Nephron progenitor cell (in vitro differentiated cells): Measurements from ENCODE around the gene ZPBP2.

Experiments used
- DNase-seq: peaks from one replicate; pipeline ENCODE4 v3.0.0; 2021
- H3K27ac Mint-ChIP-seq: 2 replicates; pipeline ENCODE4 v1.8.0; 2021; ENCODE audit warnings: mild to moderate bottlenecking, moderate library complexity, mixed read lengths
- H3K27me3 Mint-ChIP-seq: 2 replicates; pipeline ENCODE4 v1.8.0; 2021; ENCODE audit warnings: mild to moderate bottlenecking, low read depth, mixed read lengths; ENCODE audit not compliant: poor library complexity
- H3K36me3 Mint-ChIP-seq: 2 replicates; pipeline ENCODE4 v1.8.0; 2021; ENCODE audit warnings: low read depth, mixed read lengths
- H3K4me1 Mint-ChIP-seq: 2 replicates; pipeline ENCODE4 v1.8.0; 2021; ENCODE audit warnings: mixed read lengths
- H3K4me3 Mint-ChIP-seq: 2 replicates; pipeline ENCODE4 v1.8.0; 2021; ENCODE audit warnings: mild to moderate bottlenecking, moderate library complexity, mixed read lengths
- H3K9me3 Mint-ChIP-seq: 2 replicates; pipeline ENCODE4 v1.8.0; 2021; ENCODE audit warnings: mild to moderate bottlenecking, moderate library complexity, mixed read lengths
- TF ChIP-seq, protein P1 (sequence below): fragments of 200-600 bp; sonication (generic); IDR thresholded peaks from 2 replicates; pipeline ENCODE4 v1.5.0; 2021; ENCODE audit warnings: antibody characterized with exemption

The ZPBP2 gene

DNA sequence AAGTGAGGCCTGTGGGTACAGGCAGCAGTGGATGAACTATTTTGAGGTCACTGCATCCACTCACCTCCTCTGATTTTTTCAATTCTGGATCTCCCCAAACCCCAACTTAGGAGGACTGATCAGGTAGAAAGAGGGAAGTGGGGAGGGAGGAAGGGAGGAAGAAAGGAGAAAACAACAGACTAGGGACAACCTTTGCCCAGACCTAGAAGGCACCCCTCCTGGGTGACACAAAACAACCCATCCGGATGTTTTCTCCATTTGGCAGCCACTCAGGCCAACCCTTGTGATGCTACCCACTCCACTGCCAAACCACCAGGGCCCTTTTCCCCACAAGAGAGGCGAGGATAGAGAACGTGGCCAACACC, 56.7 kb downstream of the ZPBP2 start:
- H3K4me3 Mint-ChIP-seq: peak overlapping the region; percentile 70
- no peak for DNase-seq
- peaks cover 10% of the 10 kb centered on the region for H3K27me3 Mint-ChIP-seq
- peak overlapping the region; percentile 92 for H3K27ac Mint-ChIP-seq
- H3K4me1 Mint-ChIP-seq: peaks cover 62% of the 10 kb centered on the region
- H3K36me3 Mint-ChIP-seq: peaks cover 15% of the 10 kb centered on the region
- no peaks in the 10 kb centered on the region for H3K9me3 Mint-ChIP-seq
- TF ChIP-seq, protein P1, sequence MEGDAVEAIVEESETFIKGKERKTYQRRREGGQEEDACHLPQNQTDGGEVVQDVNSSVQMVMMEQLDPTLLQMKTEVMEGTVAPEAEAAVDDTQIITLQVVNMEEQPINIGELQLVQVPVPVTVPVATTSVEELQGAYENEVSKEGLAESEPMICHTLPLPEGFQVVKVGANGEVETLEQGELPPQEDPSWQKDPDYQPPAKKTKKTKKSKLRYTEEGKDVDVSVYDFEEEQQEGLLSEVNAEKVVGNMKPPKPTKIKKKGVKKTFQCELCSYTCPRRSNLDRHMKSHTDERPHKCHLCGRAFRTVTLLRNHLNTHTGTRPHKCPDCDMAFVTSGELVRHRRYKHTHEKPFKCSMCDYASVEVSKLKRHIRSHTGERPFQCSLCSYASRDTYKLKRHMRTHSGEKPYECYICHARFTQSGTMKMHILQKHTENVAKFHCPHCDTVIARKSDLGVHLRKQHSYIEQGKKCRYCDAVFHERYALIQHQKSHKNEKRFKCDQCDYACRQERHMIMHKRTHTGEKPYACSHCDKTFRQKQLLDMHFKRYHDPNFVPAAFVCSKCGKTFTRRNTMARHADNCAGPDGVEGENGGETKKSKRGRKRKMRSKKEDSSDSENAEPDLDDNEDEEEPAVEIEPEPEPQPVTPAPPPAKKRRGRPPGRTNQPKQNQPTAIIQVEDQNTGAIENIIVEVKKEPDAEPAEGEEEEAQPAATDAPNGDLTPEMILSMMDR: no peak

DNA sequence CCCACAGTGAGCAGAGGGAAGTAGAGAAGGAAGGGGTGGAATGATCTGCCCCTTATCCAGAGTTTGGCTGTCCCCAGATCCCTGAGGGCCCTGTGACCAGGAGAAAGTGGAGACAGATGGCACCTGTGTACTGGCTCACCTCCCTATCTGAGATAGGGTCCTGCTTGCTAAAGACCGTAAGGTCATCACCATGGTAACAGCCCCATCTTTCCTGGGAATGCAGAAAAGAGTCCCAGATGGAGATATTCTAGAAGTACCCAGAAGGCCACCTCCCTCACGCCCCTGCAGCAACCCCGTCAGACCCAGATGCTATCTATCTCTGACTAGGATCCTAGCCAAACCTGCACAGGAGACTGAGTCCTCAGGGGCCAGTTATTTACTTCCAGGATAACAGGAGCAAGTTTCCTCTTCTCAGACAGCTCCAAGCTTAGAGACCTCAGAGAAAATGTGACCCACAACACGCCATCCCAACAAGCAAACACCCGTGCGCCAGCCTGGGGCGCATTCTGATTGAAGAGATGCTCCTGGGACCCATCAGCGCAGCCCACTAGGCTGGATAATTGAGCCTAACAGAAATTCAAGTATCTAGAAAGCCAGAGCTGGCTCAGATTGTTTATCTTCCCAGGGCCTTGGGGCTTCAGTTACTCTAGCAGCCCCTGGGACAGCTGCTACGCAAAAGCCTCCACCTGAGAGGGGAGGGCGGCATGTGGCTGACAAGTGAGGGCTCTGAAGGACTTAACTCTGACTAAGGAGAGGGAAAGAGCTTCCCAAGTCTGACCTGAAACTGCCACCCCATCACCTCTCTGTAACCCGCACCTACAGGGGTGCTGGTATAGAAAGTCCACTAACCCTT, 57.5 kb downstream of the ZPBP2 start:
- peak overlapping the region; percentile 94 for H3K4me3 Mint-ChIP-seq
- DNase-seq: no peak
- H3K27me3 Mint-ChIP-seq: peaks cover 10% of the 10 kb centered on the region
- peak overlapping the region; percentile 89 for H3K27ac Mint-ChIP-seq
- TF ChIP-seq, protein P1: no peak
- H3K36me3 Mint-ChIP-seq: peaks cover 10% of the 10 kb centered on the region
- H3K4me1 Mint-ChIP-seq: peaks cover 58% of the 10 kb centered on the region
- no peaks in the 10 kb centered on the region for H3K9me3 Mint-ChIP-seq

DNA sequence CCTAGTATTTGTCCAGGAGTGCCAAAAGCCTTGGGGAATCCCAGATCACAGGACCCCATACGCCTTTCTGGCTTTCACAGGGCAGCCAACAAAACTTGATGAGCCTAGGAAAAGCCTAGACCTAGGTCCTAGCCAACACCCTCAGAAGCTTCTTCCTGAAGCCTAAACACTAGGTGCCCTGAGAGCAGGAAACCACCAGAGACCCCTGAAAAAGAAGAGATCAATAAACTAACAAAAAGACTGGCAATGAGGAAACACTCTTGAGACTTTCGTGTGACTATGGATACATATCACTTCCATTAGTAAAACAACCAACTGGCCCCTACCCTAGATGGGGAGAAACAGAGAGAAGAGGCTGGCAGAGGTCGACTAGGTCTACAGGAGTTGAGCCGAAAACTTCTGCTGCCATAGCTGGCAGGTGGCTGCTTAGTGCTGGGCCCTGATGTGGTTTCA, 58.2 kb downstream of the ZPBP2 start:
- Mint-ChIP-seq H3K27ac (peak overlapping the region; percentile 89), H3K4me3 (peak overlapping the region; percentile 94), H3K27me3 (peaks cover 12% of the 10 kb centered on the region), H3K4me1 (peaks cover 52% of the 10 kb centered on the region), H3K36me3 (peaks cover 10% of the 10 kb centered on the region), H3K9me3 (no peaks in the 10 kb centered on the region)
- TF ChIP-seq, protein P1: no peak
- no peak for DNase-seq

DNA sequence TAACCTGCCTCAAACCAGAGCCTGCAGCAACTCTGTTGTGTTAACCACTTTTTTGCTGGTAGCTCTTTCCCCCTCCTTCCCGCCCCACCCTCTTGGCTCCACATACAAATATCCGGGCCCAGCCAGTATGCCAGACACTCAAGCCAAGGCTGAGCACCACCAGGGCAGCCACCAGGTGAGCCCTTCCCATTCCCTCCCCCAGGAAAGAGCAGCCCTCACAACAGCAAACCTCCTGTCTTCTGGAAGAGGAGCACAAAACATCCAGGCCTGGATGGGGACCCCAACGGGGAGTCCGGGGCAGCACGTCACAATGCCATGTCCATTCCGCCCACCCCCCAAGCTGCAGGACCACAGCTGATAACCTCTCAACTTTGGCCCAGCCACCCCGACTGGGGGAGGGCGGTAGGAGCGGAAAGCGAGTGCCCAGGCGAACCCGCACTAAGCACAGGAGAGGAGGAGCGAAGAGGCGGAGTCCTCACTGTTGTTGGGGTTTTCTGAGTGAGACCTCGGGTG, 58.6 kb downstream of the ZPBP2 start:
- peaks cover 10% of the 10 kb centered on the region for H3K36me3 Mint-ChIP-seq
- peaks cover 49% of the 10 kb centered on the region for H3K4me1 Mint-ChIP-seq
- DNase-seq: peak; percentile 41
- peak overlapping the region; percentile 89 for H3K27ac Mint-ChIP-seq
- TF ChIP-seq, protein P1: no peak
- peak overlapping the region; percentile 94 for H3K4me3 Mint-ChIP-seq
- H3K27me3 Mint-ChIP-seq: peaks cover 13% of the 10 kb centered on the region
- H3K9me3 Mint-ChIP-seq: no peaks in the 10 kb centered on the region
